ENCODE results near the gene CASP1. TPM values are rescaled to one million over a fixed set of nuclear protein-coding genes. Genes with fewer than 3 reads are reported as not detected.

The CASP1 gene
- total and polyA plus RNA-seq, 12 donors, result 4.3 to 35.5 (median 8.2) TPM

DNA sequence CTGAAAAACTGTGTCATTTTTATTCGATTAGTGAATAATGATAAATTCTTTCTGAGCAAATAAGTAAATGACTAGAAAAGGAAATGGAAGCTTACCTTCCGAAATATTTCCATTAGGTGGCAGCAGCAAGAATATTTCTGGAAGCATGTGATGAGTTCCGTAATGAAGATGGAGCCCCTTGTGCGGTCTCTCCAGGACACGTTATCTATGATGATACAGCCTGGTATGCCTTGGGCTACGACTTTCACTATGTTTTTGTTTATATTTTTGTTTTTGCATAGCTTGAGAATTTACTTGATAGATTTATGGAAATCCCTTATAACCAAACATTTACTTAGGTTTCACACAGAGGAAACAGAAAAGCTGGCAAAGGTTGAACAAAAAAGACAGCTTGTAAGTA, 37.7 kb downstream of the CASP1 start:
- H3K9me3 ChIP-seq, result no peaks in the 10 kb centered on the region
- intact Hi-C loops (cut with DNase I), result loop anchor here in 1 of 10 donors (10.0 kb wide), 1 partner anchor 52 kb away; no protein-coding TSS in a partner anchor
- TF ChIP-seq, protein P1, sequence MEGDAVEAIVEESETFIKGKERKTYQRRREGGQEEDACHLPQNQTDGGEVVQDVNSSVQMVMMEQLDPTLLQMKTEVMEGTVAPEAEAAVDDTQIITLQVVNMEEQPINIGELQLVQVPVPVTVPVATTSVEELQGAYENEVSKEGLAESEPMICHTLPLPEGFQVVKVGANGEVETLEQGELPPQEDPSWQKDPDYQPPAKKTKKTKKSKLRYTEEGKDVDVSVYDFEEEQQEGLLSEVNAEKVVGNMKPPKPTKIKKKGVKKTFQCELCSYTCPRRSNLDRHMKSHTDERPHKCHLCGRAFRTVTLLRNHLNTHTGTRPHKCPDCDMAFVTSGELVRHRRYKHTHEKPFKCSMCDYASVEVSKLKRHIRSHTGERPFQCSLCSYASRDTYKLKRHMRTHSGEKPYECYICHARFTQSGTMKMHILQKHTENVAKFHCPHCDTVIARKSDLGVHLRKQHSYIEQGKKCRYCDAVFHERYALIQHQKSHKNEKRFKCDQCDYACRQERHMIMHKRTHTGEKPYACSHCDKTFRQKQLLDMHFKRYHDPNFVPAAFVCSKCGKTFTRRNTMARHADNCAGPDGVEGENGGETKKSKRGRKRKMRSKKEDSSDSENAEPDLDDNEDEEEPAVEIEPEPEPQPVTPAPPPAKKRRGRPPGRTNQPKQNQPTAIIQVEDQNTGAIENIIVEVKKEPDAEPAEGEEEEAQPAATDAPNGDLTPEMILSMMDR (IDR thresholded peaks at IDR 0.05), result peak in 1 of 9 donors; percentile 34
- H3K36me3 ChIP-seq, result no peaks in the 10 kb centered on the region
- no peak for DNase-seq
- peaks cover 0 to 2% (median 0%) of the 10 kb centered on the region in 9 donors for H3K4me1 ChIP-seq
- no peaks in the 10 kb centered on the region for H3K27me3 ChIP-seq
- no peak overlapping the region for H3K4me3 ChIP-seq
- ATAC-seq, result no peak
- H3K27ac ChIP-seq, result no peak overlapping the region
- 56 to 63% methylated on average over 6 of the region's 6 CpGs for WGBS, 2 donors

DNA sequence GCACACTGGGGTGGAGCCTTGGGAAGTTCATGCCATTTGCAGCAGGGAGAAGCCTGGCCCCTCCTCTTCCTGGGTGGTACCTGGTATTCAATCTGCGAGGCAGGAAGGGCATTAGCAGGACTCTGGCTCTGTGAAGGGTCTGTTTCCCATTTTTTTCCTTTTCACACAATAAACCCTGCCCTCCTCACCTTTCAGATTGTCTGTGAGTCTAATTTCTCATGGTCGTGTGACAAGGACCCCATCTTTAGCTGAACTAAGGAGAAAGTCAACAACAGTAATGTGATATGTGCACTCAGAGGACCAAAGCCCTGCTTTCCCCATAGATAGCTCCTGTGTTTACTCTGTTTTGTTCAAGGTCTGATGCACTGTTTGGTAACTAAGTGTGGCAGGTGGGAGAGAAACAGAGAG, 39.9 kb downstream of the CASP1 start:
- WGBS, 2 donors, result 56 to 78% methylated on average over 2 of the region's 2 CpGs
- H3K27me3 ChIP-seq, result no peaks in the 10 kb centered on the region
- ATAC-seq (peak in 2 of 8 donors; percentile 29 to 50), DNase-seq (peak in 1 of 2 donors; percentile 8)
- TF ChIP-seq, protein P1 (IDR thresholded peaks at IDR 0.05), result no peak
- intact Hi-C loops (cut with DNase I), result loop anchor here in 1 of 10 donors (10.0 kb wide), 1 partner anchor 50 kb away; no protein-coding TSS in a partner anchor
- H3K4me1 ChIP-seq, result peaks cover 0 to 3% (median 0%) of the 10 kb centered on the region in 9 donors
- peak overlapping the region in 1 of 10 donors; percentile 8 for H3K27ac ChIP-seq
- no peak overlapping the region for H3K4me3 ChIP-seq
- no peaks in the 10 kb centered on the region for H3K36me3 ChIP-seq
- no peaks in the 10 kb centered on the region for H3K9me3 ChIP-seq

DNA sequence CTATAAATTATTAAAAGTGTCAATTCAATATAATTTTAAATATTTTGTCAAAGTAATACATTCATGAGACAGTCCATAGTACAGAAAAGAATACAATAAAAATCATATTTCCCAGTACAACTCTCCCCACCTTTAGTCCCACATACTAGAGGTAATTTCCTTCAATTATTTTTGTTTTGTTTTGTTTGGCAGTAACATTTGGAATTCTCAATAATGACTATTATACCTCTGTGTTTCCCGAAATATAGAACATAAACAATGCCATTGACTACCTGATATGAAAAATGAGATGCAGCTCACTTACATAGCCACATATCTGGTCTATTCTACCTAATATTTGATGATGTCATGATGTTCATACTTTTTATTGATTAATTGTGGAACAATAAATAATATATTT, 42.2 kb downstream of the CASP1 start:
- H3K27me3 ChIP-seq, result no peaks in the 10 kb centered on the region
- peak overlapping the region in 2 of 10 donors; percentile 29 to 41 for H3K27ac ChIP-seq
- H3K36me3 ChIP-seq, result no peaks in the 10 kb centered on the region
- ATAC-seq (peak in 1 of 8 donors; percentile 44), DNase-seq (no peak)
- intact Hi-C loops (cut with DNase I), result loop anchor here in 2 of 10 donors (5.0 to 10.0 kb wide), 2 partner anchors 35 to 48 kb away; no protein-coding TSS in a partner anchor
- H3K9me3 ChIP-seq, result peaks cover 0 to 21% (median 9%) of the 10 kb centered on the region in 11 donors
- WGBS, 2 donors, result 67 to 76% methylated on average over 1 of the region's 1 CpG
- TF ChIP-seq, protein P1 (IDR thresholded peaks at IDR 0.05), result no peak
- no peak overlapping the region for H3K4me3 ChIP-seq
- peaks cover 0 to 3% (median 0%) of the 10 kb centered on the region in 9 donors for H3K4me1 ChIP-seq

DNA sequence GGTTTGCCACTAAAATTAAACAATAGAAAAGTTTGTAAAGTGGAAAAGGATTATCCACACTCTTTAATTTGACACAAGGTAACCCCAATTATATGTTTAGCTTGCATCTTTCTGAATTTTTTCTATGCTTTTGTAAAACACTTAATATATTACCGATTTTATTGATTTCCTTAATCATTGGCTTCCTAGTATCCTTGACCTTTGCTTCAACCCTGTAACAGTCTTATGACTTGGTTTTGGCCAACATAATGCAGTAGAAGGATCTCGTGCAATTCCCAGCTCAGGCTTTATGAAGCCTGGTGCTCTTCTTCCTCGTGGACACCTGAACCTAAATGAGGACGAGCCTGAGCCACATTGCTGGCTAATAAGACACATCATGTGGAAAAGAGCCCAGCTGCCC, 43.0 kb downstream of the CASP1 start:
- TF ChIP-seq, protein P1 (IDR thresholded peaks at IDR 0.05), result no peak
- H3K4me3 ChIP-seq, result no peak overlapping the region
- 89 to 91% methylated on average over 4 of the region's 4 CpGs for whole genome bisulfite sequencing, 2 donors
- intact Hi-C loops (cut with DNase I), result loop anchor here in 2 of 10 donors (5.0 to 10.0 kb wide), 2 partner anchors 35 to 47 kb away; no protein-coding TSS in a partner anchor
- DNase-seq (no peak), ATAC-seq (no peak)
- no peaks in the 10 kb centered on the region for H3K36me3 ChIP-seq
- H3K4me1 ChIP-seq, result peaks cover 0 to 3% (median 0%) of the 10 kb centered on the region in 9 donors
- H3K27me3 ChIP-seq, result no peaks in the 10 kb centered on the region
- peaks cover 0 to 25% (median 9%) of the 10 kb centered on the region in 11 donors for H3K9me3 ChIP-seq
- H3K27ac ChIP-seq, result peak overlapping the region in 4 of 10 donors; percentile 26 to 54 (median 38)

Measured in heart right ventricle (tissue), 16 donors.